BLaER1 (cell line): ENCODE data around the gene TES.

Source experiments
- H3K27ac ChIP-seq: shearing (Covaris generic); formaldehyde crosslinking; 2 replicates; pipeline ENCODE4 v1.8.1; 2022
- H3K27me3 ChIP-seq: shearing (Covaris generic); formaldehyde crosslinking; 2 replicates; pipeline ENCODE4 v1.8.1; 2022
- H3K36me3 ChIP-seq: shearing (Covaris generic); formaldehyde crosslinking; 2 replicates; pipeline ENCODE4 v1.8.1; 2022
- H3K4me1 ChIP-seq: shearing (Covaris generic); formaldehyde crosslinking; 2 replicates; pipeline ENCODE4 v1.8.1; 2022
- H3K4me2 ChIP-seq: shearing (Covaris generic); formaldehyde crosslinking; 2 replicates; pipeline ENCODE4 v1.8.1; 2022
- H3K4me3 ChIP-seq: shearing (Covaris generic); formaldehyde crosslinking; 2 replicates; pipeline ENCODE4 v1.8.1; 2022
- H3K9ac ChIP-seq: shearing (Covaris generic); formaldehyde crosslinking; 2 replicates; pipeline ENCODE4 v1.8.1; 2022
- H3K9me3 ChIP-seq: shearing (Covaris generic); formaldehyde crosslinking; 2 replicates; pipeline ENCODE4 v1.8.1; 2022
- H4K20me1 ChIP-seq: shearing (Covaris generic); formaldehyde crosslinking; 2 replicates; pipeline ENCODE4 v1.8.1; 2022
- Cebpa-rat ChIP-seq: shearing (Covaris generic); IDR thresholded peaks from 2 replicates; pipeline ENCODE4 v1.8.1; 2022

The TES gene

GRCh38 chr7:116187400-116187799 is 22.9 kb upstream of the TES start:
- H3K27me3 ChIP-seq: no peaks in the 10 kb centered on the region
- no peak overlapping the region for H3K4me3 ChIP-seq
- H3K27ac ChIP-seq: no peak overlapping the region

GRCh38 chr7:116193329-116194087 is 16.8 kb upstream of the TES start:
- TF ChIP-seq Cebpa-rat: no peak
- Histone ChIP-seq H3K9me3 (no peaks in the 10 kb centered on the region), H3K27me3 (no peaks in the 10 kb centered on the region), H4K20me1 (no peaks in the 10 kb centered on the region), H3K27ac (no peak overlapping the region), H3K4me1 (peaks cover 14% of the 10 kb centered on the region), H3K4me2 (peak overlapping the region; percentile 54), H3K36me3 (no peaks in the 10 kb centered on the region), H3K9ac (no peak overlapping the region), H3K4me3 (no peak overlapping the region)

More at GRCh38 chr7:116187400-116187799, 22.9 kb upstream of the TES start:
- TF ChIP-seq Cebpa-rat: no peak
- Histone ChIP-seq H3K4me1 (no peaks in the 10 kb centered on the region), H4K20me1 (no peaks in the 10 kb centered on the region), H3K4me2 (no peak overlapping the region), H3K9ac (no peak overlapping the region), H3K36me3 (no peaks in the 10 kb centered on the region), H3K9me3 (peaks cover 30% of the 10 kb centered on the region)

GRCh38 chr7:116194115-116194514 is 16.2 kb upstream of the TES start:
- no peaks in the 10 kb centered on the region for H3K27me3 ChIP-seq
- H4K20me1 ChIP-seq: no peaks in the 10 kb centered on the region
- no peaks in the 10 kb centered on the region for H3K36me3 ChIP-seq
- no peak overlapping the region for H3K27ac ChIP-seq
- no peak overlapping the region for H3K9ac ChIP-seq
- no peak for TF ChIP-seq Cebpa-rat
- peak overlapping the region; percentile 54 for H3K4me2 ChIP-seq
- H3K9me3 ChIP-seq: no peaks in the 10 kb centered on the region
- H3K4me3 ChIP-seq: no peak overlapping the region
- H3K4me1 ChIP-seq: peaks cover 14% of the 10 kb centered on the region

GRCh38 chr7:116195451-116195850 is 14.9 kb upstream of the TES start:
- H3K9me3 ChIP-seq: no peaks in the 10 kb centered on the region
- no peak overlapping the region for H3K9ac ChIP-seq
- no peak overlapping the region for H3K4me2 ChIP-seq
- no peaks in the 10 kb centered on the region for H3K27me3 ChIP-seq
- peaks cover 14% of the 10 kb centered on the region for H3K4me1 ChIP-seq
- no peak overlapping the region for H3K4me3 ChIP-seq
- TF ChIP-seq Cebpa-rat: no peak
- H3K36me3 ChIP-seq: no peaks in the 10 kb centered on the region
- no peaks in the 10 kb centered on the region for H4K20me1 ChIP-seq
- no peak overlapping the region for H3K27ac ChIP-seq

GRCh38 chr7:116196947-116197346 is 13.4 kb upstream of the TES start:
- no peaks in the 10 kb centered on the region for H4K20me1 ChIP-seq
- no peak for TF ChIP-seq Cebpa-rat
- H3K27ac ChIP-seq: no peak overlapping the region
- H3K27me3 ChIP-seq: no peaks in the 10 kb centered on the region
- no peak overlapping the region for H3K4me3 ChIP-seq
- no peaks in the 10 kb centered on the region for H3K9me3 ChIP-seq
- H3K9ac ChIP-seq: no peak overlapping the region
- peaks cover 14% of the 10 kb centered on the region for H3K4me1 ChIP-seq
- H3K36me3 ChIP-seq: no peaks in the 10 kb centered on the region
- no peak overlapping the region for H3K4me2 ChIP-seq

- no peak overlapping the region for H3K4me2 ChIP-seq
- H4K20me1 ChIP-seq: no peaks in the 10 kb centered on the region
- H3K4me3 ChIP-seq: no peak overlapping the region
- H3K36me3 ChIP-seq: no peaks in the 10 kb centered on the region
- H3K9ac ChIP-seq: no peak overlapping the region
- no peaks in the 10 kb centered on the region for H3K9me3 ChIP-seq
- TF ChIP-seq Cebpa-rat: no peak
- H3K4me1 ChIP-seq: peaks cover 14% of the 10 kb centered on the region
- no peaks in the 10 kb centered on the region for H3K27me3 ChIP-seq
- H3K27ac ChIP-seq: no peak overlapping the region
Observed at GRCh38 chr7:116197360-116197759, 13.0 kb upstream of the TES start.

GRCh38 chr7:116198748-116199410 is 11.5 kb upstream of the TES start:
- TF ChIP-seq Cebpa-rat: no peak
- Histone ChIP-seq H3K4me2 (no peak overlapping the region), H3K9me3 (no peaks in the 10 kb centered on the region), H3K27ac (no peak overlapping the region), H4K20me1 (no peaks in the 10 kb centered on the region), H3K9ac (no peak overlapping the region), H3K4me1 (peaks cover 5% of the 10 kb centered on the region), H3K27me3 (no peaks in the 10 kb centered on the region), H3K4me3 (no peak overlapping the region), H3K36me3 (no peaks in the 10 kb centered on the region)

- H3K27ac ChIP-seq: no peak overlapping the region
Observed at GRCh38 chr7:116200963-116201362, 9.4 kb upstream of the TES start.

GRCh38 chr7:116206141-116206540 is 4.2 kb upstream of the TES start:
- no peak overlapping the region for H3K4me2 ChIP-seq
- TF ChIP-seq Cebpa-rat: no peak
- H3K36me3 ChIP-seq: no peaks in the 10 kb centered on the region
- H3K9ac ChIP-seq: no peak overlapping the region
- H3K9me3 ChIP-seq: peaks cover 11% of the 10 kb centered on the region
- H4K20me1 ChIP-seq: no peaks in the 10 kb centered on the region
- H3K4me1 ChIP-seq: peaks cover 21% of the 10 kb centered on the region
- H3K27me3 ChIP-seq: no peaks in the 10 kb centered on the region
- no peak overlapping the region for H3K27ac ChIP-seq
- no peak overlapping the region for H3K4me3 ChIP-seq

More at GRCh38 chr7:116200963-116201362, 9.4 kb upstream of the TES start:
- H3K9me3 ChIP-seq: no peaks in the 10 kb centered on the region
- no peaks in the 10 kb centered on the region for H3K4me1 ChIP-seq
- no peak for TF ChIP-seq Cebpa-rat
- H3K4me3 ChIP-seq: no peak overlapping the region
- H4K20me1 ChIP-seq: no peaks in the 10 kb centered on the region
- H3K9ac ChIP-seq: no peak overlapping the region
- no peak overlapping the region for H3K4me2 ChIP-seq
- no peaks in the 10 kb centered on the region for H3K36me3 ChIP-seq
- H3K27me3 ChIP-seq: no peaks in the 10 kb centered on the region

- Histone ChIP-seq H3K36me3 (no peaks in the 10 kb centered on the region), H3K9ac (no peak overlapping the region), H3K27me3 (no peaks in the 10 kb centered on the region), H3K4me1 (peaks cover 48% of the 10 kb centered on the region), H4K20me1 (no peaks in the 10 kb centered on the region), H3K4me3 (no peak overlapping the region), H3K4me2 (no peak overlapping the region), H3K27ac (no peak overlapping the region), H3K9me3 (peaks cover 15% of the 10 kb centered on the region)
- no peak for TF ChIP-seq Cebpa-rat
Observed at GRCh38 chr7:116208919-116209318, 1.4 kb upstream of the TES start.
